ENCODE data around the gene NUP62CL.

DNA sequence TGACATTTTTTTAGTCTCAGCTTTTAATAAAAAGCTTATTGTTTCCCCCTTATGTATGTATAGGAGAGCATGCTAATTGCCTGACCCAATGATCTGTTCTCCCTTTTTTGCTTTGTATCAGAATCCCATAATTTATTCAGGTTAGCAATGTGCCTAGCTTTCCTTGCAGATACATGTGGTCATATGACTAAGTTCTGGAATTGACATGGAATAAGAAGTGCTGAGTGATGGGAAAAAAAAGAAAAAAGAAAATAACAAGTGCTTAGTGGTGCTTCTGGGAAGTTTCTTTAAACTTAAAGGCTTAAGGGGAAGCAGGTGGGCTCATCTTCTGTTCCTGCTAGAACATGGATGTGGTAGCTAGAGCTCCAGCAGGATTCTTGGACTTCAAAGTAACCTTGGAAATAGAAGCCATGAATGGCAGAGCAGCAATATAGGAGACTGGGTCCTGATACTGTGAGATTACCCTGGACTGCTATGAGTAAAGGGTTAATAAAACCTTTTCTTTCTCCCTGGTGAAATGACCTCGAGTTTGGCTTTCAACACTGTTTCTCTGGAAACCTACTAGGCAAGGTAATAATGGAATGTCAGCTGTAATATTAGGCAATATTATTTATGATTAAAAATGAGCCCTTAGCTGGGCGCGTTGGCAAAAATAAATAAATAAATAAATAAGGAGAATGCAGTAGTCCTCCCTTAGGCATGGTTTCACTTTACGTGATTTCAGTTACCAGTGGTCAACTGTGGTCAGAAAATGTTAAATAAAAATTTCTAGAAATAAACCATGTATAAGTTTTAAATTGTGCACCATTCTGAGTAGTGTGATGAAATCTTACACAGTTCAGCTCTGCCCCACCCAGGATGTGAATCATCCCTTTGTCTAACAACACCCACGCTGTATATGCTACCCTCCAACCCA, 70.9 kb downstream of the NUP62CL start:
- TF ChIP-seq POLR2A (IDR thresholded peaks at IDR 0.05; ENCODE audit: low read depth, low read length): no peak
- TF ChIP-seq TAF1 (IDR thresholded peaks at IDR 0.05; ENCODE audit: borderline replicate concordance, low read depth, low read length): no peak
- TF ChIP-seq POLR2AphosphoS5 (IDR thresholded peaks at IDR 0.05; ENCODE audit: low read depth, low read length): no peak
